ENCODE data around the gene ATP11A.
"Not testable (repeated sequence)": the region's sequence is repeated elsewhere in the genome, so short reads cannot be mapped to it uniquely, and the experiment has no call there.

Gene ATP11A

DNA sequence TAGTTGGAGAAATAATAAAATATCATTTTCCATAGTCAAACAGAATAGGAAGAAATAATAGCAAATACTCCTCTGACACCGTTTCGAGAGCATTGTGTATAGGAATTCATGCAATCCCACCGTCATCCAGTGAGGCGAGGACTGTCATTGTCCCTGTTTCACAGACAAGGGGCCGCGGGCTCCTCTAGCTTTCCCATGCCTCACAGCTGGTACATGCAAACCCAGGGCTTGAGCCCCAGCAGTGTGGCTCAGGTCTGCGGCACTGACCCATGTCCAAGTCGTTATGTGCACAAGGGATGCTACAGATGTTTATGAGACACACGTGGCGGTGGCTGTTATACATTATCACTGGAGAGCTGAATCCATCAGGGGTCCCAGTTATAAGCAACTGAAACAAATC, 18.5 kb upstream of the ATP11A start:
- DNase-seq = no peak

DNA sequence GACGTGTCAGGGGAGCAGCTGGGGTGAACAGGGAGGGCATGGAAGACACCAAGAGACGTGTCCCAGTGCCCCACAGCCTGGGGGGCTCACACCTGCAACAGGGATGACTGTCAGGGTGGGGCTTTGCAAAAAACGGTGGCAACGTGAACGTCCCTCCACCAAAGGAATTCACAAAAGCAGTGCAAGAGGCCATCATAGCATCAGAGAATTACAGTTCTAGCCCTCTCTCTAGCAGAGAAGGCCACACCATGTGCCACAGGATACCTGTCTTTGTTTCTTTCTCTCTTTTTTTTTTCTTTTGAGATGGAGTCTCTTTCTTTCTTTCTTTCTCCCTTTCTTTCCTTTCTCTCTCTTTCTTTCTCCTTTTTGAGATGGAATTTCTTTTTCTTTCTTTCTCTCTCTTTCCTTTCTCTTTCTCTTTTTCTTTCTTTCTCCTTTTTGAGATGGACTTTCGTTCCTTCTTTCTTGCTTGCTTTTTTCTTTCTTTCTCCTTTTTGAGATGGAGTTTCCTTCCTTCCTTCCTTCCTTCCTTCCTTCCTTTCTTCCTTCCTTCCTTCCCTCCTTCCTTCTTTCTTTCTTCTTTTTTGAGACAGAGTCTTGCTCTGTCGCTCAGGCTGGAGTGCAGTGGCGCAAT, 17.1 kb upstream of the ATP11A start:
- DNase-seq = no peak

DNA sequence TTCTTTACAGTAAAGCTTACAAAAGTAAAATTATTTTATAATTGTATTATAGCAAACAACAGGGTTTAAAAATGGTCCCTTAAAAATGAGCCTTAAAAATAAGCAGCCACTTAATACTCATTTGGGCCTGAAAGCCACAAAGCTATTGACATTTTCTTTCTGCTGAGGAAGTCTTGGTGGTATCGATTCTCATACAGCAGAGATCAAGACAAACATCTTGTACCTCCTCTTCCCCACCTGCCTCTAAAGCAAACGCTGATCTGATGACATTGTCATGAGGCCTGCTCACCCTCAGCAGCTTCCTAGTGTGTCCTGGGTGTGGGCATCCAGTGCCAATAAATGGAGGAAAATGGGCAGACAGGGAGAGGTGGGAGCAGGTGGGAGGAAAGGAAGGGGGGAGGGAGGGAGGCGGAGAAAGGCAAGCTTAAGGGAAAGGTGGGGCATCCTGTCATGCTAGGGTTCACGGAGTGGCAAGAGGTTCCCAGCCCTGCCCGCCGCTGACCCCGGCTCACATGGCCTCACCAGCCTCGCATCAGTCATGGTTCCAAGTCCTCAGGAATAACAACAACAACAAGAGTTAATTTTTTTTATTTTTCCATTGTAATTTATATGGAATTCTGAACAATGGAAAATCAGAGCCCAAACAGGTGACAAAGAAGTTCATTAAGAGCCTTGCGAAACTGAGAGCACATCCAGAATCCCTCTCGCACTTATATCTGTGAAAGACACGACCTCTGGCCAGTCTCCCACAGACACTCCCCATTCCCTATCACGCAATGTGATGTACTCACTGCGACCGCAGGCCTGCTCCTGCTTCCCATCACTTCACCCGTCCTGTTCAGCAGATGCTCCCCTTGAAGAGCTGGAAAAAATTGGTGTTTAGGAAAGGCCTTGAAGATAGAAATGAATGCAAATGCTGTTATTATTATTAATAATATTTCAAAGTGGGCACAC, 15.1 kb upstream of the ATP11A start:
- no peak for DNase-seq

DNA sequence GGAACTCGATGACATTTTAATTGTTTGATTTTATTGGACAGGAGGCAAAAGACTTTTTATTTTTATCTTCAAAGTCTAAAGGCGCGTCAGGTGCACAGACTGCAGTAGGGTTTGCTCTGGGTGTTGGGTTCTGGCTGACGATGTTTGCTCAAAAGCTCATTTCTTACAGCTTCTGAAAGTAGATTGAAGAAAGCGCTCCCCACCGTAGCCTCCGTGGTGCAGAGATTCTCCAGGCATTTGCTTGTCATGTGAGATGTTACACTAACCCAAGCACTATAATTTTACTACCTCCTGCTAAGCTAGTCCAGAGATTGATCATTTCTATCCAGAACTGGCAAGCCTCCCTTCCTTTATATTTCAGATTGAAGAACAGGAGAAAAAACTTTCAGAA, 14.5 kb upstream of the ATP11A start:
- DNase-seq = no peak

DNA sequence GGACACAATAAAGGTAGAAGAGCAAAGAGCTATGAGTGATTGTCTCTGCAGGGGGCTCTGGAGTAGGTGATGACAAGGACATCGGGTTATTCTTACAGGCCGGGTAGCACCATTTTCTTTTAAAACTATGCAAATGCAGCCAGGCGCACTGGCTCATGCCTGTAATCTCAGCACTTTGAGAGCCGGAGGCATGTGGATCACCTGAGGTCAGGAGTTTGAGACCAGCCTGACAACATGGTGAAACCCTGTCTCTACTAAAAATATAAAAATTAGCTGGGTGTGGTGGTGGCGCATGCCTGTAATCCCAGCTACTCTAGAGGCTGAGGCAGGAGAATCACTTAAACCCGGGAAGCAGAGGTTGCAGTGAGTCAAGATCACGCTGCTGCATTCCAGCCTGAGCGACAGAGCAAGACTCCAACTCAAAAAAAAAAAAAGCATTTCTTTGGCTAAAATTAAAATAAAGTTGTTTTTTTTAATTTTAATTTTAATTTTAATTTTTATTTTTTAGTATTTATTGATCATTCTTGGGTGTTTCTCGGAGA, 12.3 kb upstream of the ATP11A start:
- DNase-seq = not testable (repeated sequence)

- DNase-seq = no peak
Measured at GRCh38 chr13:112679381-112679780, 10.5 kb upstream of the ATP11A start.

GRCh38 chr13:112679932-112680677, 9.7 kb upstream of the ATP11A start:
- DNase-seq = no peak

DNA sequence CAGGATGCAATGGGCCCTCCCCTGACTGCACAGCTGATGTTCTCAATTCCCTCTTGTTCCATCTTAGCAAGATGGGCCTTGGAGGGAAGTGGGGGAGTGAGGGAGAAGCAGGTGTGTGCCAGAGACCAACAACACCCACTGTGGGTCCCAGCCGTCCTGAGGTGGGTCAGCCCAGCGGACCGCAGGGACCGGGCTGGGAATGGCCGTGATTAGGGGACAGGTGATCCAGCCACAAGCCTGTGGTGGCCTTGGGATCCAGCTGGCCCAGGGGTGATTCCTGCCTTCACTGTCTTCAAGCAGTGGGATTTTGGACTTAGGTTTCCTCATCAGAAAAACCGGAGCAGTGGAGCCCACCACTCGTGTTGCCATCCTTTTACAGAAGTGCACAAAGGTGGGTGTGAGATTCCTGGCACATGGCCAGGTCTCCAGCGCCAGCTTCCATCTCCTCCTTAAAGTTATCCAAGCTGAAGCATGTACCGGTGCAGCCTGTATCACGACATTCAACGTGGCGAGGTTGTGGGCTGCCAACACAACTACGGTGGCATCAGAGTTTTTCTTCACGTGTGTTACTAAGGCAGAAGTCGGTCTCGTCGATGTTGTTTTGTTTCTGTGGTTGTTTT, 9.0 kb upstream of the ATP11A start:
- no peak for DNase-seq

- no peak for DNase-seq
Measured at GRCh38 chr13:112683581-112683980, 6.3 kb upstream of the ATP11A start.

GRCh38 chr13:112684071-112684845, 5.6 kb upstream of the ATP11A start:
- DNase-seq = no peak

DNA sequence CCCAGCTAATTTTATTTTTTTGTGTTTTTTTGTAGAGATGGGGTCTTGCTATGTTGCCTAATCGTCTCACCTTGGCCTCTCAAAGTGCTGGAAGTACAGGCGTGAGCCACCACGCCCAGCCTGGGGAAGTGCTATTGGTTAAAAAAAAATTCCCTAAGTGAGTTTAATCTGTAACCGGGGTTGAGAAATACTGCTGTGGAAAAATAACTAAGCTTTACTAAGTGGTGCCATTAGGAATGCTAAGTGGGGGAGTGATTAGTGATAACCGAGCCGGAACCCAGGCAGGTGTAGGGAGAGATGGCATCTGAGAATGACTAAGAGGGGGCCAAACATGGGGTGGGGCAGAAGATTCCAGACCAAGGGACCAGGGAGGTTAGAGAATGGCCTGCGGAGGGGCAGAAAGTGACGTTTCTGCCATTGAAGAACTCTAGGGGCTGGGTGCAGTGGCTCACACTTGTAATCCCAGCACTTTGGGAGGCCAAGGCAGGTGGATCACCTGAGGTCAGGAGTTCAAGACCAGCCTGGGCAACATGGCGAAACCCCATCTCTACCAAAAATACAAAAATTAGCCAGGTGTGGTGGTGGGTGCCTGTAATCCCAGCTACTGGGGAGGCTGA, 4.5 kb upstream of the ATP11A start:
- not testable (repeated sequence) for DNase-seq

DNA sequence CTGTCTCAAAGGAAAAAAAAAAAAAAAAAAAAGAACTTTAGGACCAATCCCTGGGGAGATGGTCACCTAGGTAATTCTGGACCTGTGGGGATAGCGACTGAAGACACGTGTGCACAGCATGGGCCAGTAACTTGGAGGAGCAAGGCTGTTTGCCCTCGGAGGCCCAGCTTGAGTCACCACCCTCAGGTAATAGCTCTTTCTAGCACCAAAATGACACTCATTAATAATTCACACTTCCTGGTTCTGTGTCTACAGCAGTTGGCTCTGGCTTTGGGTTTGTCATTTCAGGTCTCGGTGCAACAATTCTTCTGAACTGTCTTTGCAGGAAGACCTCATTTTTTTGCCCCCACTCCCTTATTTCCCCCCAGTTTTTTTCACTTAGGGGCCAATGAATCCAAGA, 3.9 kb upstream of the ATP11A start:
- DNase-seq = no peak

GRCh38 chr13:112686364-112686763, 3.5 kb upstream of the ATP11A start:
- DNase-seq = no peak

DNA sequence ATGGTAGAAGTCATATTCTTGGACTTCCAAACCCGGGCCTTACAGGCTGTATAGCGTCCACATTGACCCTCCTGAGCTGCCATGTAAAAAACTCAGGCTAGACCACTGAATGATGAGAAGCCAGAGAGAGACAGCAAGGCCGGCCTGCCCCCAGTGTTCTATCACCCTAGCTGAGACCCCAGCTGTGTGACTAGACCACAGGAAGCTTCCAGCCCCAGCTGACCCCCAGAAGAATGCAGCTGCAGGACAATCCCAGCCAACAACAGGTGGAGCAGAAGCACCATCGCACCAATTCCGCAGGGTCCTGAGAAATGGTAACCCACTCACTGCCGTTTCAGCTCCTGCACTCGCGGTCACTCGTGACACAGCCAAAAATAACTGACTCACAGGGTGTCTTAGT, 2.9 kb upstream of the ATP11A start:
- DNase-seq = no peak

- DNase-seq = no peak
Measured at GRCh38 chr13:112687836-112688559, 1.8 kb upstream of the ATP11A start.

- DNase-seq = no peak
Measured at GRCh38 chr13:112688560-112689302, 1.1 kb upstream of the ATP11A start.

DNA sequence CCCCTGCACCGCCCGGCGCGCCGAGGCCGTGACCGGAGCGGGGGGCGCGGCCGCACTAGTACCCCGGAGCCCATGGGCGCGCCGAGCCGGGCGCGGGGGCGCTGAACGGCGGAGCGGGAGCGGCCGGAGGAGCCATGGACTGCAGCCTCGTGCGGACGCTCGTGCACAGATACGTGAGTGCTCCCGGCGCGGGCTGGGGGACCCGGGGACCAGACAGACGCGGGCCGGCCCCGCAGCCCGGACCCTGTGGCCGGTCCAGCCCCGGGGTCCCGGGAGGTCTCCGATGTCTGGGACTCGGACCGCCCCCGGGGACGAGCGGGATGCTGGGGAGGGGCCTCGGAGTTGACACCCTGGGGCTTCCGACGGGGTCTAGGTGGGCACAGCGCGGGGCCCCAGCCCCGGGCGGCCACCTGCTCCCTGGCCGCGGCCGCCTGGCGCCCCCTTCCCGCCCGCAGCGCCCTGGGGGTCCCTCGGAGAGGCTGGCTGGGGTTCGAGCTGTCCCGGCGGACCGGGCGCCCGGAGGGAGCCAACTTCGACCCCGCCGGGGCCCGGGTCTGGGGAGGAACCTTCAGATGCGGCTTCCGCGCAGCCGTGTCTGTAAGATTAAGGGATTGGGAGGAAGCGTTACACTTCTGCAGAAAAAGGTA, 568 bp downstream of the ATP11A start:
- no peak for DNase-seq

- DNase-seq = no peak
Measured at GRCh38 chr13:112692104-112692503, 2.3 kb downstream of the ATP11A start.

DNA sequence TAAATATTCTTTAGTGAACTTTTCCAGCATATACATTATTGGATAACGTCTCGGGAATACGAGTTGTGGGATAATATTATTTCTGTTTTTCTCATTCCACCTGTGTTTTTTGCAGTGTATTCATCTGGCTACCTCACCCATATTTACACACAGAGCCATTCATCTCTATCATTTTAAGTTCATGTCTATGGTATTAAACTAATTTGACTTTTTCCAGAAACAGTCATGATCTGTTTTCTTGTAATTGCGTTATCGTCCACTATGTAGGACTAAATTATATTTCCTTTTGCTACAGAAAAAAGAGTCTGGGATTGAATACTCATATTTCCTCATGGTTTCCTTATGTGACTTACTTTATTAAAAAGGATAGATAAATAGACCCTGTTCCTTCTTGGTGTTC, 2.7 kb downstream of the ATP11A start:
- DNase-seq = no peak

All from cerebellar nuclear complex (tissue), 1 donor.